OCI-LY7 (cell line): ENCODE measurements around the gene FAM174C. TPM values are rescaled to one million over a fixed set of nuclear protein-coding genes. Genes with fewer than 3 reads are reported as not detected.

Source experiments
- total RNA-seq, 2 experiments: library from RNA; depleted of rRNA in 1 of 2; stranded (reverse); fragments of >200 nt in 1 of 2; shearing (Covaris generic) in 1 of 2; gene quantifications; 2 replicates each; pipeline ENCODE4 v1.2.3, GENCODE V29; 2014 to 2022

Gene FAM174C
- total RNA-seq, 2 experiments from 2014 or later = 53.2 to 81.5 TPM

Other genes starting within 250 kb of the FAM174C start
- 51.5 and 73.7 TPM in 2 replicates for gene CNN2, start 248.9 kb upstream of the FAM174C start, total RNA-seq (2014; rRNA removed; shearing (Covaris generic))
- gene CNN2, start 248.9 kb upstream of the FAM174C start, total RNA-seq (2022) = 126 and 127 TPM in 2 replicates
- 22.5 and 43.3 TPM in 2 replicates for gene ABCA7, start 235.4 kb upstream of the FAM174C start, total RNA-seq (2014; rRNA removed; shearing (Covaris generic))
- 66.6 and 74.4 TPM in 2 replicates for gene ABCA7, start 235.4 kb upstream of the FAM174C start, total RNA-seq (2022)
- 132 and 135 TPM in 2 replicates for gene ARHGAP45, start 208.4 kb upstream of the FAM174C start, total RNA-seq (2014; rRNA removed; shearing (Covaris generic))
- 138 and 143 TPM in 2 replicates for gene ARHGAP45, start 208.4 kb upstream of the FAM174C start, total RNA-seq (2022)
- 153 and 165 TPM in 2 replicates for gene POLR2E, start 180.2 kb upstream of the FAM174C start, total RNA-seq (2014; rRNA removed; shearing (Covaris generic))
- 160 and 193 TPM in 2 replicates for gene POLR2E, start 180.2 kb upstream of the FAM174C start, total RNA-seq (2022)
- 184 and 203 TPM in 2 replicates for gene GPX4, start 171.5 kb upstream of the FAM174C start, total RNA-seq (2014; rRNA removed; shearing (Covaris generic))
- gene GPX4, start 171.5 kb upstream of the FAM174C start, total RNA-seq (2022) = 148 and 156 TPM in 2 replicates
- 17.6 and 26.6 TPM in 2 replicates for gene SBNO2, start 101.3 kb upstream of the FAM174C start, total RNA-seq (2014; rRNA removed; shearing (Covaris generic))
- gene SBNO2, start 101.3 kb upstream of the FAM174C start, total RNA-seq (2022) = 43.3 and 48.8 TPM in 2 replicates
- gene STK11, start 69.8 kb upstream of the FAM174C start, total RNA-seq (2014; rRNA removed; shearing (Covaris generic)) = 68.7 and 78.4 TPM in 2 replicates
- gene STK11, start 69.8 kb upstream of the FAM174C start, total RNA-seq (2022) = 76.5 and 82.2 TPM in 2 replicates
- gene CBARP, start 37.5 kb upstream of the FAM174C start, total RNA-seq (2014; rRNA removed; shearing (Covaris generic)) = 0.09 and 0.33 TPM in 2 replicates
- 0.13 and 0.18 TPM in 2 replicates for gene CBARP, start 37.5 kb upstream of the FAM174C start, total RNA-seq (2022)
- gene ATP5F1D, start 33.8 kb upstream of the FAM174C start, total RNA-seq (2014; rRNA removed; shearing (Covaris generic)) = 51.8 and 82.1 TPM in 2 replicates
- gene ATP5F1D, start 33.8 kb upstream of the FAM174C start, total RNA-seq (2022) = 207 and 266 TPM in 2 replicates
- 11.7 and 20.3 TPM in 2 replicates for gene MIDN, start 26.9 kb upstream of the FAM174C start, total RNA-seq (2014; rRNA removed; shearing (Covaris generic))
- 70.9 and 75.8 TPM in 2 replicates for gene MIDN, start 26.9 kb upstream of the FAM174C start, total RNA-seq (2022)
- gene CIRBP, start 6.2 kb upstream of the FAM174C start, total RNA-seq (2014; rRNA removed; shearing (Covaris generic)) = 278 and 287 TPM in 2 replicates
- gene CIRBP, start 6.2 kb upstream of the FAM174C start, total RNA-seq (2022) = 309 and 321 TPM in 2 replicates
- not detected in 2 replicates for gene EFNA2, start 10.3 kb downstream of the FAM174C start, total RNA-seq (2014; rRNA removed; shearing (Covaris generic))
- not detected in 2 replicates for gene EFNA2, start 10.3 kb downstream of the FAM174C start, total RNA-seq (2022)
- gene NDUFS7, start 108.4 kb downstream of the FAM174C start, total RNA-seq (2014; rRNA removed; shearing (Covaris generic)) = 125 and 132 TPM in 2 replicates
- gene NDUFS7, start 108.4 kb downstream of the FAM174C start, total RNA-seq (2022) = 147 and 148 TPM in 2 replicates
- 9.7 and 14.4 TPM in 2 replicates for gene GAMT, start 126.0 kb downstream of the FAM174C start, total RNA-seq (2014; rRNA removed; shearing (Covaris generic))
- 17.6 and 27.5 TPM in 2 replicates for gene GAMT, start 126.0 kb downstream of the FAM174C start, total RNA-seq (2022)
- gene DAZAP1, start 132.1 kb downstream of the FAM174C start, total RNA-seq (2014; rRNA removed; shearing (Covaris generic)) = 170 and 210 TPM in 2 replicates
- 373 and 383 TPM in 2 replicates for gene DAZAP1, start 132.1 kb downstream of the FAM174C start, total RNA-seq (2022)
- 2,068 and 2,241 TPM in 2 replicates for gene RPS15, start 162.9 kb downstream of the FAM174C start, total RNA-seq (2014; rRNA removed; shearing (Covaris generic))
- gene RPS15, start 162.9 kb downstream of the FAM174C start, total RNA-seq (2022) = 1,654 and 1,860 TPM in 2 replicates
- 0.23 and 0.57 TPM in 2 replicates for gene APC2, start 174.6 kb downstream of the FAM174C start, total RNA-seq (2014; rRNA removed; shearing (Covaris generic))
- gene APC2, start 174.6 kb downstream of the FAM174C start, total RNA-seq (2022) = 2.4 and 5.5 TPM in 2 replicates
- gene C19orf25, start 203.7 kb downstream of the FAM174C start, total RNA-seq (2014; rRNA removed; shearing (Covaris generic)) = 27.1 and 45.6 TPM in 2 replicates
- gene C19orf25, start 203.7 kb downstream of the FAM174C start, total RNA-seq (2022) = 54.6 and 58.6 TPM in 2 replicates
- 1.9 and 8.3 TPM in 2 replicates for gene PCSK4, start 214.8 kb downstream of the FAM174C start, total RNA-seq (2014; rRNA removed; shearing (Covaris generic))
- 13.0 and 15.7 TPM in 2 replicates for gene PCSK4, start 214.8 kb downstream of the FAM174C start, total RNA-seq (2022)
- 0.46 and 1.3 TPM in 2 replicates for gene REEP6, start 215.7 kb downstream of the FAM174C start, total RNA-seq (2014; rRNA removed; shearing (Covaris generic))
- gene REEP6, start 215.7 kb downstream of the FAM174C start, total RNA-seq (2022) = 3.1 and 3.6 TPM in 2 replicates
- gene ADAMTSL5, start 237.5 kb downstream of the FAM174C start, total RNA-seq (2014; rRNA removed; shearing (Covaris generic)) = not detected in 2 replicates
- gene ADAMTSL5, start 237.5 kb downstream of the FAM174C start, total RNA-seq (2022) = 0.34 TPM in 1 of 2 replicates, not detected in the other
- 0.31 TPM in 1 of 2 replicates, not detected in the other for gene PLK5, start 248.5 kb downstream of the FAM174C start, total RNA-seq (2014; rRNA removed; shearing (Covaris generic))
- 0.17 and 0.26 TPM in 2 replicates for gene PLK5, start 248.5 kb downstream of the FAM174C start, total RNA-seq (2022)